GM18861 (cell line): ENCODE measurements around the gene ICAM1.
A peak's percentile ranks its signal among the peaks of the same experiment; 100 is the strongest.
"Not testable (repeated sequence)": the region's sequence is repeated elsewhere in the genome, so short reads cannot be mapped to it uniquely, and the experiment has no call there.

Source experiments
- ATAC-seq: cut with Tn5 transposase; IDR thresholded peaks from one replicate; pipeline ENCODE4 v1.9.1; 2021; ENCODE audit not compliant: unreplicated experiment

Gene ICAM1, protein sequence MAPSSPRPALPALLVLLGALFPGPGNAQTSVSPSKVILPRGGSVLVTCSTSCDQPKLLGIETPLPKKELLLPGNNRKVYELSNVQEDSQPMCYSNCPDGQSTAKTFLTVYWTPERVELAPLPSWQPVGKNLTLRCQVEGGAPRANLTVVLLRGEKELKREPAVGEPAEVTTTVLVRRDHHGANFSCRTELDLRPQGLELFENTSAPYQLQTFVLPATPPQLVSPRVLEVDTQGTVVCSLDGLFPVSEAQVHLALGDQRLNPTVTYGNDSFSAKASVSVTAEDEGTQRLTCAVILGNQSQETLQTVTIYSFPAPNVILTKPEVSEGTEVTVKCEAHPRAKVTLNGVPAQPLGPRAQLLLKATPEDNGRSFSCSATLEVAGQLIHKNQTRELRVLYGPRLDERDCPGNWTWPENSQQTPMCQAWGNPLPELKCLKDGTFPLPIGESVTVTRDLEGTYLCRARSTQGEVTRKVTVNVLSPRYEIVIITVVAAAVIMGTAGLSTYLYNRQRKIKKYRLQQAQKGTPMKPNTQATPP

DNA sequence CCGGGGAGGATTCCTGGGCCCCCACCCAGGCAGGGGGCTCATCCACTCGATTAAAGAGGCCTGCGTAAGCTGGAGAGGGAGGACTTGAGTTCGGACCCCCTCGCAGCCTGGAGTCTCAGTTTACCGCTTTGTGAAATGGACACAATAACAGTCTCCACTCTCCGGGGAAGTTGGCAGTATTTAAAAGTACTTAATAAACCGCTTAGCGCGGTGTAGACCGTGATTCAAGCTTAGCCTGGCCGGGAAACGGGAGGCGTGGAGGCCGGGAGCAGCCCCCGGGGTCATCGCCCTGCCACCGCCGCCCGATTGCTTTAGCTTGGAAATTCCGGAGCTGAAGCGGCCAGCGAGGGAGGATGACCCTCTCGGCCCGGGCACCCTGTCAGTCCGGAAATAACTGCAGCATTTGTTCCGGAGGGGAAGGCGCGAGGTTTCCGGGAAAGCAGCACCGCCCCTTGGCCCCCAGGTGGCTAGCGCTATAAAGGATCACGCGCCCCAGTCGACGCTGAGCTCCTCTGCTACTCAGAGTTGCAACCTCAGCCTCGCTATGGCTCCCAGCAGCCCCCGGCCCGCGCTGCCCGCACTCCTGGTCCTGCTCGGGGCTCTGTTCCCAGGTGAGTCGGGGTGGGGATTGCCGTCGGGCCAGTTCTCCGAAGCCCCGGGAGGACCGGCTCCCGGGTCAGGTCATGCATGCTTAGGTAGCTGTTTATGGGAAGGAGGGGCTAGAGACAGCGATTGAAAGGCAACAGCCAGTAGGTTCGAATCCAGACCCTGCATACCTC, at the start of gene ICAM1:
TSS of gene ICAM1 (plus strand) at position 505 of the 779 bp plus-strand sequence. CDS start at position 545, 40 bp downstream.
- peak; percentile 34 for ATAC-seq

DNA sequence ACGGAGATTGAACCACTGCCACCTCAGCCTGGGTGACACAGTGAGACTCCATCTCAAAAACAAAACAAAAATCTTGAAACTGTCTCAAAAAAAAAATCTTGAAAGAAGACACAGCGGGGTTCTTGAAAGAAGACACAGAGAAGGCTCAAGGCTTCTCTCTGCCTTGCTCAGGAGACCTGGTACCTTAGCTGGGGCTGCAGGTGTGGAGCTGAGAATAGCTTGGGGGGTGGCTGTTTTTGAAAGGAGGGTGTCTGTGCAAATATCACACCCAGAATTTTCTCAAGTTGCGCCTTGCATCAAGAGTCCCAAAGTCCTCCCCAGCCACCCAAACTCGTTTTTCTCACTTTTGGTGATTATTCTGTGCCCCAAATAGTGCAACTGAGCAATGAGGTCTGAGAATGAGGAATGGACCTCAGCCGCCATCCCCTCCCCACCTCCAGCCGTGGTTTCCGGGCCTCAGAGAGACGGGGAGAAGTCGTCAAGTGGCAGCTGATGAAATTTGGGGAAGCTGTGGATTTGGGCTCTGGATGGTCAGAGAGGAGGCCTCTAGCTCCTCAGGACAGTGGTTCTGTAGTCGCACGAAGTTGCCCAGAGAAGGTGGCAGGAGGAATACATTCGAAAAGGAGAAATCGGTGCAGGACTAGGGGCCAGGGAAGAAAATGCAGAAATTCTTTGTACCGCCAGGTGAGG, 48.6 kb upstream of the ICAM1 start:
- no peak for ATAC-seq

DNA sequence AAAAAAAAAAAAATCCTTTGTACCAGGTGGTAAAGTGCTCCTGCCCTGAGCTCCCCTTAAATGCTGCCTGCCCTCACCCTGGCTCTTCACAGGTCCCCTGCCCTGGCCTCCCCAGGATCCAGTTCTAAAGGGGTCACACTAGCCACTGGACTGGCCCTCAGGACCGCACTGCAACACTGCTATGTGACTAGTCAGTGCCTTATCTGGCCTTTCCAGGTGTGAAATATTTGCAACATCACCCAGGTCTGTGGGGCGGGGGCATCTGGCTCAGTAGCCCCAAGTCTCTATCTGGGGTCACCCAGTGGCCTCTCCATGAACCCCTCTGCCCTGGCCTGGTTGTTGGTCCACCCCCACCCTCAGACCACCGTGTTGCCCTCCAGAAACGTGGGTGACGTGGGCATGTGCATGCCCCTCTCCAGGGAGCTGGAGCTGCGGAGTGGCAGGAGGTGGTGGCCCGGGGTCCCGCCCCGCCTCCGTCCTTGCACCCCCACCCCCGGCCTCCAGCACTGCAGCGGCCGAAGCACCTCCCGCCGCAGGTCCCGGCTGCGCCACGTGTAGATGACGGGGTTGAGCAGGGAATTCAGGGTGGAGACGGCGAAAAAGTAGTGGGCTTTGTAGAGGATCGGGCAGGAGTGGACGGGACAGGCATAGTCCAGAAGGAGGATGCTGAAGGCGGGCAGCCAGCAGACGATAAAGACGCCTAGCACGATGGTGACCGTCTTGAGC, 47.3 kb upstream of the ICAM1 start:
- ATAC-seq = no peak

DNA sequence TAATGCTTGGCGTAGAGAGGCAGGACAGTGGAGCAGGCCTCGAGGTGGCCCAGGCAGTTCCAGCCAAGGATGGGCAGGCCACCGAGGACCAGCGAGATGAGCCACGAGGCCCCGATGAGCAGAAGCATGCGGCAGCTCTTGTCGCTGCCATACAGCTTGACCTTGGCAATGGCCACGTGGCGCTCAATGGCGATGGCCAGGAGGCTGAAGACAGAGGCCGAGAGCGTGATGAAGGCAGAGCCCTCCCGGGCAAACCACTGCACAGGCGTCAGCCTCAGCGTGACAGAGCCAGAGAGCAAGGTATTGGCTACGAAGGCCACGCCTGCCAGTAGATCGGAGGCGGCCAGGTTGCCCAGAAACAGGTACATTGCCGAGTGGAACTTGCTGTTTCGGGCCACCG, 46.6 kb upstream of the ICAM1 start:
- no peak for ATAC-seq

DNA sequence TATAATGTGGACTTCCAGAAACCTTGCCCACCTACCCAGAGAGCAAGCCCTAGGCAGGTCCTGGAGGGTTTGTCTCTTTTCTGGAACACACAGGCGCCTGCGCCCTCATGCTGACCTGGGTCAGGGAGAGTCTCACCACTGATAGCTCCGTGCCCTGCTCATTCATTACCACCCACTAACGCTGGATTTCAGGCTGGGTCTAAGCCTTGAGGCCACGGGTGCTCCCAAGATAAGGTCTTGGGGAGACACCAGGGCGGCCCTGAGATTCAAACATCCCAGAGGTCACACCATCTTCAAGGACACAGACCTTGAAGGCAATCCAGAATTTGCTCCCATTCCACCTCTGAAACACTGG, 44.9 kb upstream of the ICAM1 start:
- no peak for ATAC-seq

DNA sequence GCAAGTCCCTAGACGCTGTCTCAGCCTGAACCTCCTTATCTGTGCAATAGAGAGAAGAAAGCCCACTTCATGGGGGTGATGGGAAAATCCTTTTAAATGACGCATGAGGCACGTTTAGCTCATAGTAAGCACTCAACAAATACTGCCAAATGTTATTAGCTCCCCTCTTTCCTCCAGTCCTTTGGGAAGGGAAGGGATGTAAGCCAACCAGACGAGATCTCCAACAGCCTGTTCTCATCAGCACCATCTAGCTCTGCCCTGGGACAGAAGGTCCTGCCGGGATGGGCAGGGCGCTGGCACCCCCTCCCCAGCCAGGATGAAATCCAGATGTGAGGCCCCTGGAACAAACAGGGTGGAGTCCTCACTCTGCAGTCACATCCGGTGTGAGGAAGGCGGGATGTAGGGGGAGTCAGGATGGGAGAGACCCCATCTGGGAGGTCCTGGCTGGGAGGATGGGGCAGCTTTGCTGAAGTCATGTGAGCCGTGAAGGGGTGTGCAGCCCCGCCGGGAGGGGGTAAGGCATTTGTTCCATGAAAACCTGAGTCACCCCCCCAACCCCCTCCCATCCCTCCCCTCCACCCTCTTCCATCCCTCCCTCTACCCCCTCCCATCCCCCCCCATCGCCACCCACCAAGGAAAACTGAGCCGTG, 44.4 kb upstream of the ICAM1 start:
- no peak for ATAC-seq

DNA sequence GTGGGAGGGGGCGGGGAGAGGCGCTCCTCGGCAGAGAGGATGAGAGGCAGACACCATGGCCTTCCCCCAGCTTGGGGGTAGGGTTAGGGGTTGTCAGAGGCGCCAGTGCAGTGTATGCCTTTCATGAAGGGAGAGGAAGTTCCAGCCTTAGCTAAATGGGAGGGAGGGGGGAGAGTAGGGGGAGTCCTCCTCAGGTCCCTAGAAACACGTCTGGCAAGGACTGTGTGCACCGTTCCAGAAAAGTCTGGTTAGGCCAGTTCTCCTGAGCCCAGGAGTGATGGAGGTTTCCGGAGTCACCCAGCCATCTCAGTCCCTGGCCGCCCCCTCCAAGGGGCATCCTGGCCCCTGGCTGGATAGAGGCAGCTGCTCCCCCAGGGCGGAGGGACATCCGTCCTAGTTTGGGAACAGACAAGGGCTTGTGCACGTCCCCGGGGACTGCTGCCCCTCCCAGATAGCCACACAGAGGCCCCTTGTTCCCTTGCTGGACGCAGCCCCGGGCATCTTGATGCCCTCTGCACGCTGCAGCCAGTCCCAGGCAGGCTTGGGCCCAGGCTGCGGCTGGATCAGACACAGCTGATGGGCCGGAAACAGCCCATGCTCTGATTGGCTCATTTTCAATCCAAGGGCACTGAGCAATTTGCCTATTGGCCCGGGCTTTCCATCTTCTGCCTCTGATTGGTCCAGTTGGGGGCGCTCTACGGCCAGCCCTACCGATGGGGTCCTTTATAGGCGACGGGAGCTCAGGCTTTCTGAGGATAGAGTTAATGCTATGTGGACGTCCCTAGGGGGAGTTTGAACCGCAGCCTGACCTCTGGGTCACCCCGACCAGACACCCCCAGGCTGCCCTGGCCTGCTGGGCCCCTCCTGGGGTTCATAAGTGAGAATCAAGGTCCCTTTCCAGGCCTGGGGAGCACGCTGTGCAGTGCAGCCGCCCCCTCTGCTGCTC, 43.6 kb upstream of the ICAM1 start:
- ATAC-seq = no peak

DNA sequence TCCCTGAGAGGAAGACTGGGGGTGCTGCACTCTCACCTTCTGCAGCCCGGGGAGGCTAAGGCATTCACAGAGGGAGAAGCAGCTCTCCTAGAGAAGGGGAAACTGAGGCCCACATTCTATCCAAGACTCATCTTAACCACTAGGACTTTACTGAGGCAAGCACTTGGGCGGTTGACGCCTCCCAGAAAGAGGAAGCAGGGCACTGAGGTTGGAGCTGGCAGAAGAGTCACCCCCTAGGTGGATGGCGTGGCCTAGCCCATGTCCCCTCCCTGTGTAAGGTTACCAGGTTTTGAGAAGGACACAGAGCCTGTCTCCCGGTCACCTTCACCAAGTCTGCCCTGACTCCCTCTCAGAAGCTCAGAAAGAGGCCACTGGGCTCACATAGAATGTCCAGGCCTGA, 42.5 kb upstream of the ICAM1 start:
- ATAC-seq = no peak

DNA sequence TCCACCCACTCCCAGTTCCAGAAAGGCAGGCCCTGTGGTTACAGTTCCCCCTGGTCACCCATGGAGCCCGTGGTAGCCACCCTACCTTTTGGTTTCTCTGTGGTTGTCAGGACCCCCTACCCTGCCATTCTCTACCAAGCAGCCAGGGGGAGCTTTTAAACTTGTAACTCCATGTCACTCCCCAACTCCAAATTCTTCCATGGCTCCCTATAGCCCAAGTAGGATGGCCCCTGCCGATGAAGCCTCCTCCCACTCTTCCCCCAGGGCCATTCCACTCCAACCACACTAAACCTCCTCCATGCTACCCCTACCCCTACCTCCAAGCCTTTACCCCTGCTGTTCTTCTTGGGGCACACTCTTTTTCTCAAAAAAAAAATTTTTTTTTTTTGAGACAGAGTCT, 42.0 kb upstream of the ICAM1 start:
- no peak for ATAC-seq

DNA sequence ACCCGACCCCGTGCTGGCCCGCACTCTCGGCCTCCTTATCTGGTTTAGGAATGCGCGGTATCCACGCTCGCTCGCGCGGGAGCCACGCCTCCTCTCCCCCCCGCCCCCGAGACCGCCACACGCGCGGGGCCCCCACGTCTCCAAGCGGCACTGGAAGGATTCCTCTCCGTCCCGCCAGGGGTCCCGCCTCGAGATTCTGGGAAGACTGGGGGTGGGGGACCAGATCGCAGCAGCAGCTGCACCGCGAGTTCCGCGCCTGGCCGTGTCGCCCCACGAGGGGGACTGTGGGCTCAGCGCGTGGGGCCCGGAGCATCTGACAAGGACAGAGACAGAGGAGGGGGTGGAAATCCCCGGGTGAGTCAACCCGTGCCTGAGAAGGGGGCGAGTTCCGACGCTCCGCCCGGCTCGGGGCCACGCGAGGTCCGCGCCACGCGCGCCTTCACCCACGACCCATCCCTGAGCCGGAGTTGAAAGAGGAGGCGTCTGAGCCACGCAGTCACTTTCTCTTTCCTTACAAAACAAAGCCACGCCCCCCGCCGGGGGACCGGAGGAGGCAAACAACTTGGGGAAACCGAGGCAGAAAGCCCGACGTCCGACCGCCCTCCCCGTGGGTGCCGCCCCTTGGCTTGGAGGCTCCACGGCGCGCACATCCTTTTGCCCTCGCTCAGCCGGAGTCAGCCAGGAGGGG, 40.6 kb upstream of the ICAM1 start:
- ATAC-seq = no peak

DNA sequence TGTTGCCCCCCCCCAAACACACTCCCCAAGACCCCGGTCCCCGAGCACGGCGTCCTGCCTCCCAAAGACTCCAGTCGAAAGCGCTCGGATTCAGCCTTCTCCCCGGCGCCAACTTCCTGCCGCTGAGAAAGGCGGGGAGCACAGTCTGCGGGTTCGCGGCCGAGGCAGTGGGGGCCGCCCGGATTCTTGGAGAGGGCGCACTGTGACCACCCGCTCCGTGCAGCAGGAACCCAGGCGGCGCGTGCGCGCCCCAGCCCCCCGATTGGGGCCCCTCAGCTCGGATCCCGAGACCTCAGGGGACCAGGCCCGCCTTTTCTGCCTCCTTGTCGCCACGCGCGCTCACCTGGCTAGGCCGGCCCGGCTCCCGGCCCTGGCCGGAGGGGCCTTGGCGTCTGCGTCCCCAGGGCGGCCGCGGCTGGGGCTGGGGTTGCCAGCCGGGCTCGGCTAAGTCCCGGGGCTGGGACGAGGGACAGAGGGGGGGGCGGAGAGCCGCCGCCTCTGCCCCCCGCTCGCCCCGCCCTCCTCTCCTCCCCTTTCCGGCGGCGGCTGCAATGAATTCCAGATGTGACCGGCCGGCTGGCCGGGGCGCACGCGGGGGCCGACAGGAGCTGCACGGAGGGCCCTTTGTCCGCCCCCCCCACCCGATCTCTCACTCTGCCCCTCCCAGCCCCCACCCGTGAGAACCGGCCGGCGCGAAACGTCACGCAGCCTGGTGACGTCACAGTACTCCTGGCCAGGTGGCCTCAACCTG, 39.9 kb upstream of the ICAM1 start, which contains the start of gene S1PR2:
TSS of gene S1PR2 (minus strand) at position 471 of the 751 bp plus-strand sequence. CDS start 6,426 bp downstream, outside the sequence.
- no peak for ATAC-seq

DNA sequence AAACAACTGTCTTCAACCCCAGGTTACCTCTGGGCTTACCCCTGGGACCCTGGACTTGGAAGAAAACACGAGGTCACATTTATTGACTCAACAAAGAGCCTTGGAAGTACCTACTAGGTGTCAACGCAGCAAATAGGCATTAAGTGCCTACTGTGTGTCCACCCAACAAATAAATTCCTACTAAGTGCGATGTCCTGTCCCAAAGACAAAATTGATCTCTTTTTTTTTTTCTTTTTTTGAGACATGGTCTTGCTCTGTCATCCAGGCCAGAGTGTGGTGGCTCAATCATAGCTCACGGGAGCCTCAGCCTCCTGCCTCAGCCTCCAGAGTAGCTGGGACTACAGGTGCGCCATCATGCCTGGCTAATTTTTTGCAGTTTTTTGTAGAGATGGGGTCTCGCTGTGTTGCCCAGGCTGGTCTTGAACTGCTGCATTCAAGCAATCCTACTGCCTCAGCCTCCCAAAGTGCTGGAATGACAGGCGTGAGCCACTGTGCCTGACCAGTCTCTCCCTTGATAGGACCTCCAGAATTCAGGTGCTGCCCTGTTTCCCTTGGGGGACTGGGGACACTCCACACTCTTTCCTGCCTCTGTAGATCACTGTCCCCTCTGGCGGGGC, 39.2 kb upstream of the ICAM1 start:
- ATAC-seq = no peak

DNA sequence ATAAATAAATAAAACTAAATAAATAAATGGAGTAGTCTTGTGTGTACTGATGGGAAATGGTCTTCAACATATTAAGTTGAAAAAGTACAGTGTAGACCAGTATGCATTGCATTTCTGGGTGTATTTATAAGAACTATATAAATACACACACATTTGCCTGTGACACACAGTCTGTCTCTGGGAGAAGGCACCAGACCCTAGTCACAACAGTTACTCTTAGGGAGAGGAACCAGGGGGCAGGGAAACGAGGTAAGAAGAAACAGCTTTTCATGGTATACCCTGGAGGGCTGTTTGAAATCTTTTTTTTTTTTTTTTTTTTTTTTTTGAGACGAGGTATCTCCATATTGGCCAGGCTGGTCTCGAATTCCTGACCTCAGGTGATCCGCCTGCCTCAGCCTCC, 37.0 kb upstream of the ICAM1 start:
- ATAC-seq = no peak

DNA sequence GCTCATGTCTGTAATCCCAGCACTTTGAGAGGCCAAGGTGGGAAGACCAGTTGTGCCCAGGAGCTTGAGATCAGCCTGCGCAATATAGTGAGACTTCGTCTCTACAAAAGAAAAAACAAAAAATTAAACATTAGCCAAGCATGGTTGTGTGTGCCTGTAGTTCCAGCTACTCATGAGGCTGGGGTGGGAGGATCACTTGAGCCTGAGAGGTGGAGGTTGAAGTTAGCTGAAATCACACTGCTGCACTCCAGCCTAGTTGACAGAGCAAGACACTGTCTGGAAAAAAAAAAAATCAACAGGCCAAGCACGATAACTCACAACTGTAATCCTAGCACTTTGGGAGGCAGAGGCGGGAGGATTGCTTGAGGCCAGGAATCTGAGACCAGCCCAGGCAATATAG, 35.9 kb upstream of the ICAM1 start:
- ATAC-seq = no peak

DNA sequence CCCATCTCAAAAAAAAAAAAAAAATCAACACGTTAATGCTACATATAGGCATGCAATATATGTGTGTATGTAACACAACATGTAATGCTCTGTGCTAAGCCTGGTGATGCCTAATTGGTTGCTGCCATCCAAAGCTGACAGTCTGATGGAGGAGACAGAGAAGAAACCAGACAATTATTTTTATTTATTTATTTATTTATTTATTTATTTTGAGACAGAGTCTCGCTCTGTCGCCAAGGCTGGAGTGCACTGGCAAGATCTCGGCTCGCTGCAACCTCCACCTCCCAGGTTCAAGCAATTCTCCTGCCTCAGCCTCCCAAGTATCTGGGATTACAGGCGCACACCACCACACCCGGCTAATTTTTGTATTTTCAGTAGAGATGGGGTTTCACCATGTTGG, 35.5 kb upstream of the ICAM1 start:
- not testable (repeated sequence) for ATAC-seq

DNA sequence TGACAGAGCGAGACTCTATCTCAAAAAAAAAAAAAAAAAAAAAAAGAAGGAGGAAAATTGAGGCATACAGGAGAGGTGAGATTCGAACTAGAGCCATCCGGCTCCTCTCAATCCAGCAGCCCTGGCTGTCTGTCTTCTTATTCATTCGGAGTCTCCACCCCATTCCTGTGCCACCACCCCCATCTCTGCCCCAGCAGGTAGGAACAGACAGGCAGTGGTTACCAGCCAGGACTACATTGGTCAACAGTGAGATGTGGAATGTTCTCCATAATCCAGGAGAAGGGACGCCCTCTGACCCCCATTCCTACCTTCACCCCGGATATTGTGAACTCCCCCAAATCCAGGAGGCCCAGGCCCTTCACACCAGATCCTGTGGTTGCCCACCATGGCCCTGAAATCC, 33.2 kb upstream of the ICAM1 start:
- no peak for ATAC-seq

DNA sequence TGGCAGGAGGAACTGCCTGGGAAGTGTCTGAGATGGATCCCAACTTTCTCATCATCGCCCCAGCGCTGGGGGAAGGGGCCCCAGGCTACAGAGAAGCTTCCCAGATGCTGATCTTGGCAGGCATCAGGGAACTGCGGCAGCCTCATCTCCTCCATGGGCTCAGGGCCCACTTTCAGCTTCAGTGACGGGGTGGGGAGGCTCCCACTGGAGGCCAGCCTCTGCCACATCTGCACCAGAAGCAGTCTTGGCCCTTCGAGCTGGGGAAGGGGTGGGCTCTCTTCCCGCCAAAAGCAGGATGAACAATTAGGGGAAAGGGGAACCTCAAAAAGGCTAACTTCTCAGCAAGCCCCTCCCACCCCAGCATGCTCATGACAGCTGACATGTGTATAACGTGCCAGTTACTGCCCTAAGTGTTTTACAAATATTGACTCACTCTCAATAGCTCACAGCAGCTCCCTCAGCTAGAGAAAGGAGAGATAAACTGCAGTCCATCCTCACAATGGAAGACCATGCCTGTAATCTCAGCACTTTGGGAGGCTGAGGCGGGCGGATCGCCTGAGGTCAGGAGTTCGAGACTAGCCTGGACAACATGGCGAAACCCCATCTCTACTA, 32.6 kb upstream of the ICAM1 start:
- no peak for ATAC-seq
